ENCODE measurements around the gene MARCO.

The MARCO gene

GRCh38 chr2:119009110-119009509 lies 67.1 kb downstream of the MARCO start:
- Mint-ChIP-seq H3K4me3 (no peak overlapping the region), H3K4me1 (ENCODE audit: low read depth) (peaks cover 33% of the 10 kb centered on the region), H3K9me3 (no peaks in the 10 kb centered on the region), H3K27ac (no peak overlapping the region), H3K36me3 (ENCODE audit: low read depth) (no peaks in the 10 kb centered on the region), H3K27me3 (peaks cover 36% of the 10 kb centered on the region)
- intact Hi-C loops (cut with micrococcal nuclease), result no loop called here

DNA sequence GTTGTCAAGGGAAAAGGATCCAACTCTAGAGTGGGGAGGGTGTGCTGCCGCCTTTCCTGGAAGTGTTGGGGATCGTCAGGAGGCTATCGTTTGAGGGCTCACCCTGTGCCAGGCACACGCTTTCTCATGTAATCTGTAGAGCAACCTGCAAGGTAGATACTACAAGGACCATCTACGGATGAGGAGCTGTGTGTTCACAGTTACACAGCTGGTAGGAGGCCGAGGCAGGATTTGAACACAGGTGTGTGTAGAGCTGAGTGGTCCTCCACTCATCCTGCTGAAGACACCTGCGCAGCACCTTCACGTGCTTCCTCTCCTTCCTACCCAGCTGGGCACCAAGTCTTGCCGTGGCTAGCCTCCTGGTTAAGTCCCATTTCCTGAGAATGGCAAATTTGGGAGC lies 68.3 kb downstream of the MARCO start:
- Mint-ChIP-seq H3K9me3 (no peaks in the 10 kb centered on the region), H3K4me1 (ENCODE audit: low read depth) (peaks cover 33% of the 10 kb centered on the region), H3K36me3 (ENCODE audit: low read depth) (no peaks in the 10 kb centered on the region), H3K27me3 (peaks cover 37% of the 10 kb centered on the region), H3K4me3 (no peak overlapping the region), H3K27ac (no peak overlapping the region)
- intact Hi-C loops (cut with micrococcal nuclease), result loop anchor here (5.0 kb wide), 1 partner anchor 282 kb away; no protein-coding TSS in a partner anchor

DNA sequence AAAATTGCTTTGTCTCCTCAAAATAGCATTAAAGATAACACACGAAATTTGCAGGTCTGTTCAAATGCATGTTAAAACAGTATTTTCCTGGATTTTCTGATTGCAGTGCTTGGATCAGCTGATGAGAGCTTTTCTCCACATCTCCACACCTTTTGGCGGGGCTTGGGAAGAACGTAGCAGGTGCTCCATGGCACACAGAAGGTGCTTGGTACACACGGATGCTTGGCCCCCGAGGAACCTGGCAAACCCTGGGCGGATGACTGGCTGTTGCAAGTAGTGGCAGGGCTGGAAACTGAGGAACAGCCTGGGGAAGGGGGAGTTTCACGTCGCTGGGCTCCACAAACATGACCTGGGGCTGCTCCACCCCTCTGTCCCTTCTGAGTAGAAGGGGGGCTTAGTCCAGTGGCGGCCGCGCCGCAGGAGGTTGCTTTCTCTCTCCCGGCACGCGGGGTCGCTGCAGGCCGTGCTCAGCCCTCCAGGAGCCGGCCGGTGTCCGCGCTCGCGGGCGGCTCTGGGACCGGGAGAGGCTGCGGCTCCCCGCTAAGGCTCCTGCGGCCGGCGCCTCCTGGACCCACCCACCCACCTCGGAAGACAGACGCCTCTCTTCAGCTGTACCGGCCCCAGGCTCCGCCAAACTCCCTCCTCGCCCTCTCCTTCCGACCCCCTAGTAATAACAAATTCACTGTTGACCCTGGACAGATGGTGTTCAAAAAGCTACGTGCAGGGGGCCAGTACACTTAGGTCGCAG lies 69.3 kb downstream of the MARCO start:
- intact Hi-C loops (cut with micrococcal nuclease), result loop anchor here (1.0 to 5.0 kb wide), 2 partner anchors 163 to 281 kb away; no protein-coding TSS in a partner anchor
- H3K27me3 Mint-ChIP-seq, result peaks cover 47% of the 10 kb centered on the region
- H3K9me3 Mint-ChIP-seq, result no peaks in the 10 kb centered on the region
- H3K4me1 Mint-ChIP-seq (ENCODE audit: low read depth), result peaks cover 33% of the 10 kb centered on the region
- H3K4me3 Mint-ChIP-seq, result no peak overlapping the region
- H3K36me3 Mint-ChIP-seq (ENCODE audit: low read depth), result no peaks in the 10 kb centered on the region
- H3K27ac Mint-ChIP-seq, result no peak overlapping the region

- intact Hi-C loops (cut with micrococcal nuclease), result loop anchor here (1.0 to 5.0 kb wide), 2 partner anchors 162 to 280 kb away; no protein-coding TSS in a partner anchor
- H3K4me3 Mint-ChIP-seq, result no peak overlapping the region
- no peaks in the 10 kb centered on the region for H3K36me3 Mint-ChIP-seq (ENCODE audit: low read depth)
- peaks cover 52% of the 10 kb centered on the region for H3K27me3 Mint-ChIP-seq
- H3K4me1 Mint-ChIP-seq (ENCODE audit: low read depth), result peaks cover 33% of the 10 kb centered on the region
- no peak overlapping the region for H3K27ac Mint-ChIP-seq
- H3K9me3 Mint-ChIP-seq, result no peaks in the 10 kb centered on the region
These were observed 69.9 kb downstream of the MARCO start for GRCh38 chr2:119011910-119012209.

- Mint-ChIP-seq H3K4me3 (no peak overlapping the region), H3K27me3 (peaks cover 57% of the 10 kb centered on the region), H3K4me1 (ENCODE audit: low read depth) (peaks cover 33% of the 10 kb centered on the region), H3K9me3 (no peaks in the 10 kb centered on the region), H3K36me3 (ENCODE audit: low read depth) (no peaks in the 10 kb centered on the region), H3K27ac (no peak overlapping the region)
- intact Hi-C loops (cut with micrococcal nuclease), result loop anchor here (5.0 kb wide), 1 partner anchor 280 kb away; no protein-coding TSS in a partner anchor
These were observed 70.6 kb downstream of the MARCO start for GRCh38 chr2:119012345-119013301.

DNA sequence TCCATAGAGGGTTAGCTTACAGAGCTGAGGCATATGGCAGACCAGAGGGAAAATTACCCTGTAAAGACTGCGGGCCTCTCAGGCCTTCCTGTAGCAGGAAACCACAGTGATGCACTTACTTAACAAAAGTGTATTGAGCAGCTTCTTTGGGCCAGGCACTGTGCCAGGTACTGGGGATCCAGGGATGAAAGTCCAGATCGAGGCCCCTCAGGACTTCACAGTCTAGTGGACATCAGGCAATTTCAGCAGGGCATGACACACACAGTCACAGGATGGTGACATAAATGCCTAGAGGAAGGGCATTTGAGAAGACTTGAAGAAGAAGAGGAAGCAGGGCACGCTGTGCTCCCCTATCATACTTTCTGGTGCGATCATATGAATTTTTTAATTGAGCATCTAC lies 71.7 kb downstream of the MARCO start:
- H3K4me1 Mint-ChIP-seq (ENCODE audit: low read depth), result peaks cover 28% of the 10 kb centered on the region
- H3K27me3 Mint-ChIP-seq, result peaks cover 64% of the 10 kb centered on the region
- H3K36me3 Mint-ChIP-seq (ENCODE audit: low read depth), result no peaks in the 10 kb centered on the region
- H3K27ac Mint-ChIP-seq, result no peak overlapping the region
- intact Hi-C loops (cut with micrococcal nuclease), result loop anchor here (5.0 kb wide), 1 partner anchor 279 kb away; no protein-coding TSS in a partner anchor
- no peak overlapping the region for H3K4me3 Mint-ChIP-seq
- no peaks in the 10 kb centered on the region for H3K9me3 Mint-ChIP-seq

DNA sequence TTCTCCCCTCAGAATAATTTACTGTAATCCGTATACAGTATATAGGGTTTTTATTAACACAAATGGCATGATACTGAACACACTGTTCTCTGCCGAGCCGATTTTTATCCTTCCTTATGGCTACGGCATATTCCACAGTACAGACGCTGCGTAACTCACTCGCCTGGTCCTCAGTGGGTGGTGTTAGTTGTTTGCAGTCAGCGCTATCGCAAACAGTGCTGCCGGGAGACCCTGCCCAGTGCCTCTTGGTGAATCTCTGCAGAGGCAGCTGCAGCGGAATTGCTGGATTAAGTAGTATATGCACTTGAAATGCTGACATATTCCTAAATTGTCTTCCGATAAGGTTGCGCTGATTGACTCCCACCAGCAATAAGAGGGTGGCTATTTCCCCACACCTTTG lies 73.9 kb downstream of the MARCO start:
- Mint-ChIP-seq H3K4me1 (ENCODE audit: low read depth) (peaks cover 24% of the 10 kb centered on the region), H3K27ac (no peak overlapping the region), H3K36me3 (ENCODE audit: low read depth) (no peaks in the 10 kb centered on the region), H3K4me3 (no peak overlapping the region), H3K9me3 (no peaks in the 10 kb centered on the region), H3K27me3 (peaks cover 49% of the 10 kb centered on the region)
- intact Hi-C loops (cut with micrococcal nuclease), result no loop called here

DNA sequence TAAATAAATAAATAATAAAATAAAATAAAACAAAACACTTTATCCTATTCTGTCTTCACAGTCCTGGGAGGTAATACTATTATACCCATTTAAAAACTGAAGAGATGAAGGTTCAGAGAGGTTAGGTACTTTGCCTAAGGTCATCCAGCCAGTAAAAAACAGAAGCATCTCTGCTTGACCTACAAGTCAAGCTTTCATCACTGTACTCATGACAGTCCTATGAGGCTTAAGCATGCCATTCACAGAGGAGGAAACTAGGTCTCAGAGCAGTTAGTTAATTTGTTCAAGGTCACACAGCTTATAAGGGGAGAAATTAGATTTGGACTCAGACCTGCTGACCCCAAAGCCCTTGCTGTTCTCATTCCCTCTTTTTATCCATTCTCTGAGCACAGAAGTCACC lies 77.5 kb downstream of the MARCO start:
- no peaks in the 10 kb centered on the region for H3K36me3 Mint-ChIP-seq (ENCODE audit: low read depth)
- intact Hi-C loops (cut with micrococcal nuclease), result no loop called here
- H3K4me1 Mint-ChIP-seq (ENCODE audit: low read depth), result no peaks in the 10 kb centered on the region
- no peaks in the 10 kb centered on the region for H3K9me3 Mint-ChIP-seq
- H3K27ac Mint-ChIP-seq, result no peak overlapping the region
- no peak overlapping the region for H3K4me3 Mint-ChIP-seq
- peaks cover 44% of the 10 kb centered on the region for H3K27me3 Mint-ChIP-seq

DNA sequence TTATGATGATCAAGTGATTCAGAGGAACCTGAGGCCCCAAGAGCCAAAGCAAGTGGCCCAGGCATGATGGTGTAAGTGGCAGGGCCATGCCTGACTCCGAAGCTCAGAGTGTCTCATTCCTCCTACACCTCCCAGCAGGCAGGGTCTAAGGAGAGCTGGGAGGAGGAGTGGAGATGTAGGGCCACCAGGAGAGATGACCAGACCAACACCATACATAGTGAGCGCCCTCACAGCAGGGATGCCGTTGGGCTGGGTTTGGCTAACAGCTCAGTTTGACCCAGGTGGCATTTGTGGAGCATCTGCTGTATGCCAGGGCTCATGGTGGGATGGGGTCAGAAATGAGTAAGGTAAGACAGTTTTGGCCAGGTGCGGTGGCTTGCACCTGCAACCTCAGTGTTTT lies 80.7 kb downstream of the MARCO start:
- Mint-ChIP-seq H3K36me3 (ENCODE audit: low read depth) (no peaks in the 10 kb centered on the region), H3K9me3 (no peaks in the 10 kb centered on the region), H3K4me3 (no peak overlapping the region), H3K27ac (no peak overlapping the region), H3K27me3 (peaks cover 36% of the 10 kb centered on the region), H3K4me1 (ENCODE audit: low read depth) (no peaks in the 10 kb centered on the region)
- intact Hi-C loops (cut with micrococcal nuclease), result no loop called here

DNA sequence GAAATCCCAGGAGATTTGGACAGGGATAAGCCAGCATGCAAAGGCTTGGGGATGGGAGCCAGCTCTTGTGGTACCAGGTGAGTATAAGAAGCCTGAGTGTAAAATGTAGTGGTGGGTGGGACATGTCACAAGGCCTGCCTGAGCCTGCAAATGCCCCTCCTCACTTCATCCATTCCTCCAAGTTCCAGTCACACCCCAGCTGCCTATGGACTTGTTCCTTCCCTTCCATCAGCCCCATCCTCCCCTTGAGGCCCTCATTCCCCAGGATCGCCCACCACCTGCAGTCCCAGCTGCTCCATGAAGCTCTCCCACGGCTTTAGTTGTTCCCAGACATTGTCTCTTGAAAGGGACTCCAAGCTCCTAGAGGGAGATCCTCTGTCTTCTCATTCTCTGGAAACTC lies 81.5 kb downstream of the MARCO start:
- peaks cover 38% of the 10 kb centered on the region for H3K27me3 Mint-ChIP-seq
- no peaks in the 10 kb centered on the region for H3K36me3 Mint-ChIP-seq (ENCODE audit: low read depth)
- no peak overlapping the region for H3K27ac Mint-ChIP-seq
- no peak overlapping the region for H3K4me3 Mint-ChIP-seq
- H3K4me1 Mint-ChIP-seq (ENCODE audit: low read depth), result no peaks in the 10 kb centered on the region
- intact Hi-C loops (cut with micrococcal nuclease), result no loop called here
- H3K9me3 Mint-ChIP-seq, result no peaks in the 10 kb centered on the region

DNA sequence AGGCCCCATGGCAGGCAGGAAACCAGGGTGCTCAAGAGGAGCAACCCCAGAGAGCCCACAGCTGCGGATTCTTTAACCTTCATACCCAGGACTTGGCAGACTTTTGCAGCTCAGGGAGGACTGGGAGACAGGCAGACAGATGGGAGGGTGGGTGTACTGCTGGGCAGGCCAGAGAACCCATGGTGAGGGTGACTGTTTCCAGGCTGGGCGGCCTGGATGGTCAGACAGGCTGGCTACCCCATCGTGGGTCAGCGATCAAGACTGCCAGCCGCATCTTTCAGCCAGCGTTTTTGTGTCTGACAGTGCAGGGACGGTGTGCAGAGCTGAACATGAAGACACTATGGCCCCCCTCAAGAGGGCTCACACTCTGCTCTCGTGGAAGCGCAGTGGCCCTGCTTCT lies 82.2 kb downstream of the MARCO start:
- no peaks in the 10 kb centered on the region for H3K36me3 Mint-ChIP-seq (ENCODE audit: low read depth)
- intact Hi-C loops (cut with micrococcal nuclease), result no loop called here
- no peaks in the 10 kb centered on the region for H3K9me3 Mint-ChIP-seq
- H3K27ac Mint-ChIP-seq, result no peak overlapping the region
- no peak overlapping the region for H3K4me3 Mint-ChIP-seq
- H3K27me3 Mint-ChIP-seq, result peaks cover 41% of the 10 kb centered on the region
- no peaks in the 10 kb centered on the region for H3K4me1 Mint-ChIP-seq (ENCODE audit: low read depth)

DNA sequence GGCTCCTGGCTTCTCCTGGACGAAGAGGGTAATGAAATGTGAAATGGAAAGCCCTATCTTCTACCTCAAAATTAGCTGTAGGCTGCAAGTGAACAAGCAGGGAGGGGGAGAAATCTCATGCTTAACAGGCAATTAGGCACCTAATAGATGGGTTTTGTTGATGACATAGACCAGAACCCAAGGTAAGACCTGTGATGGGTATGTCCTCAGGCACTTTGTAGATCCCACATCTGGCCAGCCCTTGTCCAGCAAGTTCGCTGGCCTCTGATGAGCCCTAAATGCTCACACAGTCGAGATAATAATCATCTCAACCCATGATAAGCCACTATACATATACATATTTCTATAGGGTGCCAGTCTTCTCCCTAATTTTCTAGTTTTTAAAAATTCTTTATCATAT lies 82.6 kb downstream of the MARCO start:
- Mint-ChIP-seq H3K36me3 (ENCODE audit: low read depth) (no peaks in the 10 kb centered on the region), H3K9me3 (no peaks in the 10 kb centered on the region), H3K27ac (no peak overlapping the region)

GRCh38 chr2:119025013-119025412 lies 83.0 kb downstream of the MARCO start:
- Mint-ChIP-seq H3K27ac (no peak overlapping the region), H3K4me1 (ENCODE audit: low read depth) (no peaks in the 10 kb centered on the region), H3K36me3 (ENCODE audit: low read depth) (no peaks in the 10 kb centered on the region), H3K4me3 (no peak overlapping the region), H3K27me3 (peaks cover 43% of the 10 kb centered on the region), H3K9me3 (no peaks in the 10 kb centered on the region)
- intact Hi-C loops (cut with micrococcal nuclease), result no loop called here

More for the DNA sequence above, 82.6 kb downstream of the MARCO start:
- intact Hi-C loops (cut with micrococcal nuclease), result no loop called here
- Mint-ChIP-seq H3K4me3 (no peak overlapping the region), H3K4me1 (ENCODE audit: low read depth) (no peaks in the 10 kb centered on the region), H3K27me3 (peaks cover 42% of the 10 kb centered on the region)

DNA sequence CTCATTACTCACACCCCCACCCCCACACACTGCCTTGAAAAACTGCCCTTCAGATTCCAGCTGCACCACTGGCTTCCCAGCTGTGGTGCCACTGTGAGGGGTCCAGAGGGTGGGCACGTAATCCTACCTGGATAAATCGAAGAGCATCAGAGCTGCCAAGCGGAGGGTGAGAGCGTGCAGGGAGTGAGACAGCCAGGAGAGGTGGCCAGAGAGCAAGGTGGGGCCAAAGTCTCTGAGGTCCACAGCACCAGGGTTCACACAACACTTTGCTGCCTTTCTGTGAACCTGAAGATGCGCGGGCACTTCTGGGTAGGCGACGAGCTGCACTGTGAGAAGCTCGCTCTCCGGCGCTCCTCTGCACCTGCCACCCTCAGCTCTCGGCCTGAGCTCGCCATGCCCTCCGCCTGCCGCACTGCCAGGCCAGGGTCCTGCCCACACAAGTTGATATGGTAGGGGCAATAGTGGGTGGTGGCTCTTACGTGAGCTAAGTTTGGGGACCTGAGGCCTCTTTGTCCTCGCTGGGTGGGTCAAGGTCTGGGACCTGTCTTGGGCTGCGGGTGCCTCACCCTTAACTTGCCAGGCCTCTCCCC lies 83.9 kb downstream of the MARCO start:
- intact Hi-C loops (cut with micrococcal nuclease), result no loop called here
- Mint-ChIP-seq H3K27ac (no peak overlapping the region), H3K9me3 (no peaks in the 10 kb centered on the region), H3K27me3 (peaks cover 47% of the 10 kb centered on the region), H3K36me3 (ENCODE audit: low read depth) (no peaks in the 10 kb centered on the region), H3K4me3 (no peak overlapping the region), H3K4me1 (ENCODE audit: low read depth) (no peaks in the 10 kb centered on the region)

Measured in dendritic cell treated with granulocyte-macrophage colony-stimulating factor and Interleukin-4, amounts not matched to agents 40 ng/mL and 50 ng/mL, for 4 days (primary cell).